GM12892 (cell line): ENCODE results near the gene SLC9A3. TPM values are rescaled to one million over a fixed set of nuclear protein-coding genes. Genes with fewer than 3 reads are reported as not detected.

Source experiments
- DNase-seq: peaks from one replicate; pipeline ENCODE4 v3.0.0; 2011; ENCODE audit not compliant: insufficient read length
- FAIRE-seq: peaks from 2 replicates; lab custom pipeline; 2011; peaks lifted over from hg19 to GRCh38; lab: Jason Lieb, UNC
- POLR2A ChIP-seq: IDR thresholded peaks from 2 replicates; pipeline ENCODE4 v1.6.1; 2011; ENCODE audit warnings: low read depth, low read length, control low read depth
- POLR2AphosphoS5 ChIP-seq: IDR thresholded peaks from 2 replicates; pipeline ENCODE4 v1.6.1; 2011; ENCODE audit warnings: low read depth, low read length, control low read depth
- TAF1 ChIP-seq: IDR thresholded peaks from 2 replicates; pipeline ENCODE4 v1.6.1; 2011; ENCODE audit warnings: low read depth, mild to moderate bottlenecking, control low read depth, low read length, borderline replicate concordance
- polyA plus RNA-seq: library from polyadenylated mRNA; unstranded; fragments of >200 nt; gene quantifications from one replicate; pipeline ENCODE4 v1.2.1, GENCODE V29; 2012; ENCODE audit warnings: missing spikeins, inconsistent platforms; ENCODE audit not compliant: missing spikeins

The SLC9A3 gene
- 1.3 TPM for polyA plus RNA-seq

GRCh38 chr5:524234-524972 lies at the start of gene SLC9A3:
TSS of gene SLC9A3 (minus strand) at chr5:524449.
- TF ChIP-seq POLR2A = no peak
- no peak for TF ChIP-seq TAF1
- TF ChIP-seq POLR2AphosphoS5 = no peak
- DNase-seq (no peak), FAIRE-seq (no peak)

GRCh38 chr5:573976-574375 lies 49.7 kb upstream of the SLC9A3 start:
- TF ChIP-seq TAF1 (no peak), POLR2A (no peak), POLR2AphosphoS5 (no peak)
- no peak for FAIRE-seq
- DNase-seq = no peak

- no peak for FAIRE-seq
- TF ChIP-seq TAF1 = no peak
- TF ChIP-seq POLR2A = no peak
- no peak for TF ChIP-seq POLR2AphosphoS5
- DNase-seq = no peak
Observed at GRCh38 chr5:573206-573605, 49.0 kb upstream of the SLC9A3 start.

GRCh38 chr5:572398-573019 lies 48.3 kb upstream of the SLC9A3 start:
- DNase-seq (no peak), FAIRE-seq (no peak)
- TF ChIP-seq POLR2A = no peak
- TF ChIP-seq POLR2AphosphoS5 = no peak
- no peak for TF ChIP-seq TAF1

GRCh38 chr5:571791-572190 lies 47.5 kb upstream of the SLC9A3 start:
- DNase-seq (no peak), FAIRE-seq (no peak)
- no peak for TF ChIP-seq TAF1
- TF ChIP-seq POLR2AphosphoS5 = no peak
- TF ChIP-seq POLR2A = no peak

- FAIRE-seq (no peak), DNase-seq (no peak)
- TF ChIP-seq POLR2A (no peak), POLR2AphosphoS5 (no peak), TAF1 (no peak)
Observed at GRCh38 chr5:570886-571285, 46.6 kb upstream of the SLC9A3 start.

GRCh38 chr5:570446-570845 lies 46.2 kb upstream of the SLC9A3 start:
- no peak for FAIRE-seq
- DNase-seq = no peak
- TF ChIP-seq TAF1 (no peak), POLR2AphosphoS5 (no peak), POLR2A (no peak)

- no peak for FAIRE-seq
Observed at GRCh38 chr5:569868-570361, 45.7 kb upstream of the SLC9A3 start.

GRCh38 chr5:569358-569867 lies 45.2 kb upstream of the SLC9A3 start:
- DNase-seq (no peak), FAIRE-seq (no peak)
- TF ChIP-seq POLR2A = no peak
- TF ChIP-seq POLR2AphosphoS5 = no peak
- TF ChIP-seq TAF1 = no peak

More at GRCh38 chr5:569868-570361, 45.7 kb upstream of the SLC9A3 start:
- DNase-seq = no peak
- no peak for TF ChIP-seq TAF1
- no peak for TF ChIP-seq POLR2AphosphoS5
- TF ChIP-seq POLR2A = no peak

GRCh38 chr5:568809-569208 lies 44.6 kb upstream of the SLC9A3 start:
- no peak for DNase-seq
- no peak for TF ChIP-seq POLR2A
- TF ChIP-seq TAF1 = no peak
- no peak for TF ChIP-seq POLR2AphosphoS5
- FAIRE-seq = no peak

- TF ChIP-seq TAF1 (no peak), POLR2AphosphoS5 (no peak), POLR2A (no peak)
- FAIRE-seq (no peak), DNase-seq (no peak)
Observed at GRCh38 chr5:568061-568781, 44.0 kb upstream of the SLC9A3 start.
